Activated CD8-positive, alpha-beta memory T cell treated with anti-CD3 and anti-CD28 coated beads for 24 hours (primary cell): ENCODE measurements around the gene KIF5C.

Source experiments
- DNase-seq: peaks from one replicate; pipeline ENCODE4 v3.0.0-alpha.2; 2020

KIF5C gene

GRCh38 chr2:148926981-148927401 lies 52.0 kb downstream of the KIF5C start:
- DNase-seq: peak; percentile 73

- DNase-seq: no peak
Observed at GRCh38 chr2:148928395-148928794, 53.4 kb downstream of the KIF5C start.

- DNase-seq: no peak
Observed at GRCh38 chr2:148930046-148930775, 55.2 kb downstream of the KIF5C start.

GRCh38 chr2:148932536-148932935 lies 57.5 kb downstream of the KIF5C start:
- no peak for DNase-seq

- DNase-seq: no peak
Observed at GRCh38 chr2:148933456-148933855, 58.4 kb downstream of the KIF5C start.

- no peak for DNase-seq
Observed at GRCh38 chr2:148935791-148936190, 60.8 kb downstream of the KIF5C start.

GRCh38 chr2:148936857-148937450 lies 61.9 kb downstream of the KIF5C start:
- no peak for DNase-seq

GRCh38 chr2:148939271-148939670 lies 64.2 kb downstream of the KIF5C start:
- no peak for DNase-seq

GRCh38 chr2:148943097-148943496 lies 68.1 kb downstream of the KIF5C start:
- DNase-seq: no peak

- no peak for DNase-seq
Observed at GRCh38 chr2:148944536-148944935, 69.5 kb downstream of the KIF5C start.

- DNase-seq: no peak
Observed at GRCh38 chr2:148947299-148947698, 72.3 kb downstream of the KIF5C start.

GRCh38 chr2:148948868-148949267 lies 73.8 kb downstream of the KIF5C start:
- no peak for DNase-seq

GRCh38 chr2:148949348-148949747 lies 74.3 kb downstream of the KIF5C start:
- DNase-seq: no peak

- DNase-seq: no peak
Observed at GRCh38 chr2:148952621-148953020, 77.6 kb downstream of the KIF5C start.

GRCh38 chr2:148953426-148953825 lies 78.4 kb downstream of the KIF5C start:
- no peak for DNase-seq

GRCh38 chr2:148954536-148954935 lies 79.5 kb downstream of the KIF5C start:
- no peak for DNase-seq

GRCh38 chr2:148955798-148956197 lies 80.8 kb downstream of the KIF5C start:
- DNase-seq: no peak

GRCh38 chr2:148957023-148957422 lies 82.0 kb downstream of the KIF5C start:
- DNase-seq: no peak

GRCh38 chr2:148959745-148960144 lies 84.7 kb downstream of the KIF5C start:
- no peak for DNase-seq

GRCh38 chr2:148960483-148960882 lies 85.5 kb downstream of the KIF5C start:
- no peak for DNase-seq

GRCh38 chr2:148963461-148963860 lies 88.4 kb downstream of the KIF5C start:
- no peak for DNase-seq

- DNase-seq: no peak
Observed at GRCh38 chr2:148965623-148966437, 90.8 kb downstream of the KIF5C start.

- no peak for DNase-seq
Observed at GRCh38 chr2:148966438-148966758, 91.4 kb downstream of the KIF5C start.

GRCh38 chr2:148967056-148967455 lies 92.0 kb downstream of the KIF5C start:
- no peak for DNase-seq
